Anterior cingulate cortex (tissue), 58 donors: ENCODE results near the gene SLC22A12.

Source experiments
- DNase-seq, 58 donors: peaks; one replicate each; lab custom pipeline; 2025; lab: John Stamatoyannopoulos, UW

SLC22A12 gene

DNA sequence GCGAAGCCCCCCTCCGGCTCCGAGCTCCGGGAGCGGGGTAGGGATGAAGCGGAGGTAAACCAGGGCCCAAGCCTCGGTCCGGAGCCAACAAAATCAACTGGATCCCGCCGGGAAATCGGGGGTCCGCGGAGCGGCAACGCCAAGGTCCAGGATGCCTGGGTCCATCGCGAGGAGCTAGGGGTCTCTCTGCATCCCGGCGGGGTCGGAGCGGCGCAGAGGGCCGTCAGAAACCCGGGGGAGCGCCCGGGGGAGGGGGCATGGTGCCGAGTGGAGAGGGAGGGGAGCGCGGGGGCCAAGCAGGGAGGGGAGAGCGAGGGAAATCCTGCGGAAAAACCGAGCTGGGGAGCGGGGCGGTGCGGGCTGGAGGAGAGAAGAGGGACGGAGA lies 51.8 kb downstream of the SLC22A12 start:
- peak in 1 of 58 donors; percentile 63 for DNase-seq

DNA sequence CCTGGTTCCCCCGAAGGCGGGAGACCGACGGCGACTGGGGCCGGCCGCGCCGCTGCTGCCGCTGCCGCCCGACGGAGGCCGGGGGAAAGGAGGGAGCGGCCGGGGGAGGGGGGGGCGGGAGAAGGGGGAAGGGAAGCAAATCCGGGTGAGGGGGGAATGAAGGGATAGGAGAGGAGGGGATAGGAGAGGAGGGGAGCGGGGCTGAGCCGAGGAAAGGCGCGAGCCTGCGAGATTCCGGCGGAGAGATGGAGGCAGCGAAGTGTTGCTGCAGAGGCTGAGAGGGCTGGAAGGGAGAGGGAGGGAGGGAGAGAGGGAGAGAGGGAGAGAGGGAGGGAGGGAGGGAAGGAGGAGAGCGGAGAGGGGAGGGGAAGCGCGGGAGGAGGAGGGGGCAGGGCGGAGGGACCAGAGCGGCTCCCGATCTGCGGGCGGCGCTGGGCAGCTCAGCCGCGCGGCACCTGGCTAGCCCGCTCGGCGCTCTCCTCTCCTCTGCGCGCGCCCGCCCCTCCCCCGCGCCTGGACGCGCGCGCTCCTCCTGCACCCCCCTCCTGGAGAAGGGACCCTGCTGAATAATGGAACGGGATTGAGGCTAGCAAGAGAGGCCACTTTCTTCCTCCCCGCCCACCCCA lies 52.3 kb downstream of the SLC22A12 start:
- peak in 51 of 58 donors; percentile 21 to 81 (median 58) for DNase-seq

DNA sequence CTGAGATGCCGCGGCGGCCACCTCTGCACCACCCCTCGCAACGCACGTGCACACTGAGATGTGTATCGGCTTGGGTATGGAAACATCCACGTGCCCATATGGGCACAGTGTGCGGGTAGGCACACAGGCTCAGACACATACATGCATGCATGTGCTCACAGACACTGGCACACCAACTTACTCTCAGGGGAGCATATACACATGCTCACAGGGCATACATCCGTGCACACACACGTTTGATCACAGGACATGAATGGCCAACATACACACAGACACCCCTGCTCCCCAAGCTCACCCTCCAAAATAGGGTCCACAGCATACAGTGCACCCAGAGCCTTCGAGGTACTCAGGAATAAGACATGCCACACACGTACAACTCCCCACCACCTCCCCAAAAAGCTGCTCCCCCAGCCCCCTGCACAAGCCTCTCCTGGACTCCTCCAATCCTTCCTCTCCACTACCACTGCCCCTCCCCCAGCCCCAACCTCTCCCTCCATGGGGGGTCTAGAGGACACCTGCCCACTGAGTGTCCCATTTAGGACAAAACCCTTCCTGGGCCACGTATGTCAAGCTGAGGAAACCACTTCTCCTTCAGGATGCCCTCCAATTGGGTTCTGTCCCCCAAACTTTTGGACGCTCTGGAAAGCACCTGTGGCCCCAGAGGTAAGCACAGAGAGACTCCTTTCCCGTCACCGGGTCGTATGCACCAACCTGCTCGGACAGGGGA lies 53.1 kb downstream of the SLC22A12 start:
- DNase-seq = peak in 2 of 58 donors; percentile 63 to 70

DNA sequence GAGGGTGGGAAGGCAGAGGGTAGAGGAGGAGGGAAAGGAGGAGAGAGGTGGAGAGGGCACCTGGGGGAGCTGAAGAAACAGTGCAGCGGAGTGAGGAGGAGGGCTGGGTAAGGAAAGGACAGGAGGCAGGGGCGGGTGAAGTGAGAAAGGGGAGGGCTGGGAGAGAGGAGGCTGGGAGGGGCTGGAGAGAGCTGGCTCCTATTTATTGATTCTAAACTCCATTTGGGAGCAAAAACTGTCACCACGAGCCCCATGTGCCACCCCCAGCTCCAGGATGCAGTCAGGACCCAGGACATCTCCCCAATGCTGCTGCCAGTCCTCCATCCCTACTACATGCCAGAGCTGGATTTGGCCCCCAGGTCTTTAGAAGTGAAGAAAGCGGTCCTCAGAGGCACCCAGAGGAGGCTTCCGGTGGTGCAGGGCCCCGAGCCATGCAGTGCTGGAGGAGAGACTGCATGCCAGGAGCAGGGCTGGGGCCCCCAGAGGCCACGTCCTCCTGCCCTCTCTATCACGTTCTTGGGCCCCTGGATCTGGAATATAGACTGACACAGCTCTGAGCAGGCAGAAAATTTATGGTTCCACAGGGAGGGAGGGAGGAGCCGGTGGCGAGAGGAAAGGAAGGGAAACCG lies 53.7 kb downstream of the SLC22A12 start:
- DNase-seq = peak in 3 of 58 donors; percentile 19 to 37 (median 22)

- no peak for DNase-seq
Observed at GRCh38 chr11:64647019-64647779, 56.2 kb downstream of the SLC22A12 start.

DNA sequence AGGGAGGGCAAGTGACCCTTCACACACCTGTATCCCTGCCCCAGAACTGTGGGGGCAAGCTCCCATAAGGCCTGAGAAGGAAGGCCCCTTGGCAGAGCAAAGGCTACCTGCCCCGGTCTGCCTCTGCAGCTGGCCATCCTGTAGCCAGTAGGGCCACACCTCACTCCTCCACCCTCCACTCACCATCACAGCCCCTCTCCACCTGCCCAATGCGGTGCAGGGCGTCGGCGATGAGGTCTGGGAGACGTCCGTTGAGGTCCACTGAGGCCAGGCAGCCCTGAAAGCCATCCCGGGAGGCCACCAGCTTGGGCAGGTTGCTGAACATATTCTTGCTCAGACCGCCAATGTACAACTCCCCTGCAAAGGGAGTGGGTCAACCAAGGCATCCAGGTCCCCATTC lies 57.5 kb downstream of the SLC22A12 start:
- DNase-seq = no peak

DNA sequence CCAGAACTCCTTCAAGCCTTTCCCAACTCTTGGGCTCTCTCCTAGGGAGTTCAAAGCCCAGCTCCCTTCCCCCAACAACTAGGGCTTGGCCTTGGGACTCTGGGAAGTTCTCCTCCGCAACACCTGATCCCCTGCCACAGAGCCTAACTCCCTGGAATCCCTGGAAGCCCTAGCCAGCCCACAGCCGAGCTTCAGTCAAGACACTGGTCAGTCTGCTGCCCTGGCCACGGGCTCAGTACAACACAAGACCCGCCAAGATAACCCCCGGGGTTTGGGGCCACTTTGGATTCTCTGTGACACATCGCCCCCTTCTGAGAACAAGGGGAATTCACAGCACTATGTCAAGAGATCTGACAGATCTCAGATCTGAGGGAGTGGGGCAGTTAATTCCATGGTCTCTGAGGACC lies 58.3 kb downstream of the SLC22A12 start:
- peak in 1 of 58 donors; percentile 26 for DNase-seq

- DNase-seq = peak in 3 of 58 donors; percentile 16 to 41 (median 20)
Observed at GRCh38 chr11:64650923-64651523, 60.0 kb downstream of the SLC22A12 start.
